ENCODE measurements around the gene TIMP2. TPM values are rescaled to one million over a fixed set of nuclear protein-coding genes. Genes with fewer than 3 reads are reported as not detected.

The TIMP2 gene
- total and polyA plus RNA-seq, 2 of the 8 experiments (the other 6 are each of a cell fraction or from before 2014, with no cell fraction given): 18.2 to 43.3 TPM

DNA sequence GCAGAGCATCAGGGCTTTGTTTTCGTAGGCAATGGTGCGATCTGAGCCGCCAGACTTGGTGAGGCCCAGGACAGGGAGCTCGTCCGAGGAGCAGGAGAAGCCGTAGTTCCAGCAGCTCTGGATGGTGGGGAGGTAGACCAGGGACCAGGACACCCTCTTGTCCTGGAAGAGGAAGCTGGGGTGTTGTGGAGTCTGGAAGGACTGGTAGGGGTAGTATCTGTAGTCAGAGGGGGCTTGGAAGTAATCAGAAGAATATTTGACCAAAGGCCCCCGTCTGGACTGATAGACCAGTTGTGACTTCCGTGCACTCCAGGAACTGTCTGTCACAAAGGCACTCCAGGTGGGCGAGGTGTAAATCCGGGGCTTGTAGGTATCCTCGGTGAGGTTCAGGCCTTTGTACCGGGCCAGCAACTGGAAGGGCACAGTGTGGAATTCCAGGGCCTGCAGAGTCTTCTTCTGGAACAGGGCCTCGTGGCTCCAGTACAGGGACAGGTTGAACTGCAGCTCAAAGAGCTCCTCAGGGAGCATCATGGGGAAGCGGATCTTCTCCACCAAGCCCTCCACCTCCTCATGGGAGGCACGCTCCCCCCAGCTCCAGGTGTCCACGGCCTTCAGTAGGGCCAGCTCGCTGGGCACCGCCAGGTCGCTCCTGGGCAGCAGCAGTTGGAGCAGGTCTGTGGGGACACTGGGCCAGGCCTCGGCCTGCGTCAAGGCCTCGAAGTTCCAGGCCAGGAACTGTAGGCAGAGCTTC, 46.7 kb upstream of the TIMP2 start (continued):
- TF ChIP-seq ATF2 (IDR thresholded peaks at IDR 0.05; ENCODE audit: low read length) (no peak), HDAC2 (IDR thresholded peaks at IDR 0.05; ENCODE audit: borderline replicate concordance in 1 of 2, low read depth in 2 of 2, low read length in 2 of 2) (no peak), YY1 (IDR thresholded peaks at IDR 0.05; ENCODE audit: low read depth, low read length) (no peak), CHD2 (IDR thresholded peaks at IDR 0.05; ENCODE audit: low read length) (no peak)

Data from H1 (cell line).